ENCODE measurements around the gene TMA7B. TPM values are rescaled to one million over a fixed set of nuclear protein-coding genes. Genes with fewer than 3 reads are reported as not detected.

TMA7B gene
- total RNA-seq, 4 donors from 2014 or later = not detected

GRCh38 chr22:39920134-39920743 lies 40.0 kb upstream of the TMA7B start:
- no peaks in the 10 kb centered on the region for H3K36me3 ChIP-seq
- no peaks in the 10 kb centered on the region for H3K27me3 ChIP-seq
- no peaks in the 10 kb centered on the region for H3K9me3 ChIP-seq
- H3K27ac ChIP-seq = peak overlapping the region in 2 of 4 donors; percentile 33 to 60
- H3K4me3 ChIP-seq = no peak overlapping the region
- no peak for DNase-seq
- peaks cover 0 to 14% (median 0%) of the 10 kb centered on the region in 4 donors for H3K4me1 ChIP-seq
- TF ChIP-seq POLR2A (IDR thresholded peaks at IDR 0.05) = no peak
- TF ChIP-seq CTCF (IDR thresholded peaks at IDR 0.05) = no peak

GRCh38 chr22:39923696-39924095 lies 36.5 kb upstream of the TMA7B start:
- H3K27ac ChIP-seq = no peak overlapping the region

GRCh38 chr22:39924286-39924685 lies 35.9 kb upstream of the TMA7B start:
- TF ChIP-seq POLR2A (IDR thresholded peaks at IDR 0.05) = no peak
- no peak for TF ChIP-seq CTCF (IDR thresholded peaks at IDR 0.05)
- Histone ChIP-seq H3K9me3 (no peaks in the 10 kb centered on the region), H3K27ac (no peak overlapping the region)

More at GRCh38 chr22:39923696-39924095, 36.5 kb upstream of the TMA7B start:
- TF ChIP-seq POLR2A (IDR thresholded peaks at IDR 0.05) = no peak
- TF ChIP-seq CTCF (IDR thresholded peaks at IDR 0.05) = no peak
- Histone ChIP-seq H3K4me3 (no peak overlapping the region), H3K9me3 (no peaks in the 10 kb centered on the region), H3K4me1 (peaks cover 0 to 20% (median 0%) of the 10 kb centered on the region in 4 donors), H3K36me3 (no peaks in the 10 kb centered on the region), H3K27me3 (no peaks in the 10 kb centered on the region)
- no peak for DNase-seq

GRCh38 chr22:39925273-39925672 lies 34.9 kb upstream of the TMA7B start:
- DNase-seq = no peak
- Histone ChIP-seq H3K36me3 (no peaks in the 10 kb centered on the region), H3K4me3 (no peak overlapping the region), H3K27ac (peak overlapping the region in 1 of 4 donors; percentile 18), H3K4me1 (peaks cover 0 to 17% (median 0%) of the 10 kb centered on the region in 4 donors), H3K9me3 (no peaks in the 10 kb centered on the region), H3K27me3 (no peaks in the 10 kb centered on the region)
- TF ChIP-seq CTCF (IDR thresholded peaks at IDR 0.05) = no peak
- no peak for TF ChIP-seq POLR2A (IDR thresholded peaks at IDR 0.05)

More at GRCh38 chr22:39924286-39924685, 35.9 kb upstream of the TMA7B start:
- Histone ChIP-seq H3K4me3 (no peak overlapping the region), H3K27me3 (no peaks in the 10 kb centered on the region), H3K4me1 (peaks cover 0 to 17% (median 0%) of the 10 kb centered on the region in 4 donors), H3K36me3 (no peaks in the 10 kb centered on the region)
- no peak for DNase-seq

- Histone ChIP-seq H3K4me3 (peak overlapping the region in 3 of 4 donors; percentile 4 to 27 (median 6)), H3K36me3 (no peaks in the 10 kb centered on the region), H3K4me1 (peaks cover 0 to 17% (median 0%) of the 10 kb centered on the region in 4 donors), H3K27me3 (no peaks in the 10 kb centered on the region), H3K27ac (peak overlapping the region in 3 of 4 donors; percentile 12 to 42 (median 32)), H3K9me3 (no peaks in the 10 kb centered on the region)
- DNase-seq = no peak
- TF ChIP-seq POLR2A (IDR thresholded peaks at IDR 0.05) = no peak
- TF ChIP-seq CTCF (IDR thresholded peaks at IDR 0.05) = no peak
Observed at GRCh38 chr22:39925909-39926679, 34.1 kb upstream of the TMA7B start.

Data from Peyer's patch (tissue), 4 donors.